Measurements from ENCODE around the gene NPLOC4.

Gene NPLOC4

GRCh38 chr17:81509207-81509971, 127.5 kb downstream of the NPLOC4 start:
- peak in 1 of 3 donors; percentile 29 for DNase-seq (ENCODE audit: low read depth in 3 of 3, low spot score in 1 of 3)

- no peak for DNase-seq (ENCODE audit: low read depth in 3 of 3, low spot score in 1 of 3)
Observed at GRCh38 chr17:81508639-81509206, 128.2 kb downstream of the NPLOC4 start.
